ENCODE results near the gene AQP11.
"Not testable (repeated sequence)": the region's sequence is repeated elsewhere in the genome, so short reads cannot be mapped to it uniquely, and the experiment has no call there.

Gene AQP11

GRCh38 chr11:77617892-77618291, 28.1 kb downstream of the AQP11 start:
- no peak for DNase-seq
- Histone ChIP-seq H3K27me3 (replicated peaks in 2 of 5; ENCODE audit: control insufficient read depth in 4 of 5, insufficient read depth in 5 of 5, low read length in 4 of 5) (no peaks in the 10 kb centered on the region), H3K9me3 (ENCODE audit: control extremely low read depth in 1 of 5, control insufficient read depth in 4 of 5, insufficient read depth in 2 of 5, low read depth in 1 of 5, low read length in 4 of 5) (no peaks in the 10 kb centered on the region), H3K27ac (ENCODE audit: insufficient read depth in 1 of 2, low read depth in 1 of 2, low read length in 2 of 2, poor library complexity in 1 of 2, severe bottlenecking in 2 of 2) (no peak overlapping the region), H3K36me3 (ENCODE audit: control insufficient read depth in 4 of 4, insufficient read depth in 4 of 4, low read length in 3 of 4) (peaks cover 17 to 73% (median 48%) of the 10 kb centered on the region in 4 experiments), H3K4me1 (ENCODE audit: control extremely low read depth in 1 of 4, control insufficient read depth in 4 of 4, insufficient read depth in 4 of 4, low read length in 3 of 4) (no peaks in the 10 kb centered on the region), H3K4me3 (ENCODE audit: control insufficient read depth in 1 of 7, extremely low read depth in 1 of 7, insufficient read depth in 4 of 7, low read depth in 2 of 7, low read length in 6 of 7) (no peak overlapping the region)
- WGBS (ENCODE audit: insufficient coverage): no CpG with 5 or more reads among the region's 3 CpGs
- POLR2A ChIA-PET: interaction anchor here (0.6 kb wide), 1 partner anchor 12 kb away, joined by 3 read pairs; no protein-coding TSS in a partner anchor
- CTCF ChIA-PET: interaction anchor here (1.3 to 4.8 kb wide), 5 partner anchors 12 to 147 kb away, joined by 3 to 18 read pairs (median 5); no protein-coding TSS in a partner anchor

GRCh38 chr11:77619576-77620198, 29.9 kb downstream of the AQP11 start:
- ChIA-PET CTCF (interaction anchor here (1.0 to 4.8 kb wide), 14 partner anchors 8 to 493 kb away, joined by 3 to 18 read pairs (median 6); no protein-coding TSS in a partner anchor), POLR2A (interaction anchor here (0.6 to 1.3 kb wide), 2 partner anchors 10 to 573 kb away, joined by 3 read pairs; no protein-coding TSS in a partner anchor)
- Histone ChIP-seq H3K36me3 (ENCODE audit: control insufficient read depth in 4 of 4, insufficient read depth in 4 of 4, low read length in 3 of 4) (peaks cover 14 to 76% (median 50%) of the 10 kb centered on the region in 4 experiments), H3K4me1 (ENCODE audit: control extremely low read depth in 1 of 4, control insufficient read depth in 4 of 4, insufficient read depth in 4 of 4, low read length in 3 of 4) (no peaks in the 10 kb centered on the region), H3K27me3 (replicated peaks in 2 of 5; ENCODE audit: control insufficient read depth in 4 of 5, insufficient read depth in 5 of 5, low read length in 4 of 5) (no peaks in the 10 kb centered on the region), H3K9me3 (ENCODE audit: control extremely low read depth in 1 of 5, control insufficient read depth in 4 of 5, insufficient read depth in 2 of 5, low read depth in 1 of 5, low read length in 4 of 5) (no peaks in the 10 kb centered on the region), H3K27ac (ENCODE audit: insufficient read depth in 1 of 2, low read depth in 1 of 2, low read length in 2 of 2, poor library complexity in 1 of 2, severe bottlenecking in 2 of 2) (no peak overlapping the region), H3K4me3 (ENCODE audit: control insufficient read depth in 1 of 7, extremely low read depth in 1 of 7, insufficient read depth in 4 of 7, low read depth in 2 of 7, low read length in 6 of 7) (no peak overlapping the region)
- 100% methylated on average over 2 of the region's 3 CpGs for WGBS (ENCODE audit: insufficient coverage)
- DNase-seq: peak; percentile 52 to 69 (median 59)

DNA sequence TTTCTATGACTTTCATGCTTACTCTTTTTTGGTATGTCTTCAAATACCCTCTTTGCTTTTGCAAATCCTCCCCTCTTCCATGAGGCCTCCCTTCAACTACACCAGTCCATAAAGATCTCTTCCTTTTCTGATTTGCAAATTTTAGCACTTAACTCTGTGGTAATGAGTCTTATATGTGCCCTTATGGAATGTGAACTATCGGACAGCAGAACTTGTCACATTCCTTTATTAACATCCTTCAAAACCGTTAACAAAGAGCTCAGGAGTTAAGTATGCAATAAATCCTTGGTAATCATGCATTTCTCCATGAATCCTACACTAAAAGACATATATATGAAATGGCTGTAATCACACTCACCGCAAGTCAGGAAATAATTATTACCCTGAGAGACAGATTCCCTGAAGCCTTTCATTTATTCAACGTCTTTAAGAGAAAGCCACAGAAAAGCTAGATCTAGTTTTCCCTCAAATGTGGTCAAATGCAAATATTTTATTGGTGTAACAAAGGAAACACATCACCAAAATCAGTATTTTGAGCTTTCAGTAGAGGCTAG, 40.5 kb downstream of the AQP11 start:
- ChIA-PET POLR2A (no interaction called here), CTCF (interaction anchor here (1.0 to 1.2 kb wide), 2 partner anchors 11 to 23 kb away, joined by 3 to 7 read pairs; no protein-coding TSS in a partner anchor)

DNA sequence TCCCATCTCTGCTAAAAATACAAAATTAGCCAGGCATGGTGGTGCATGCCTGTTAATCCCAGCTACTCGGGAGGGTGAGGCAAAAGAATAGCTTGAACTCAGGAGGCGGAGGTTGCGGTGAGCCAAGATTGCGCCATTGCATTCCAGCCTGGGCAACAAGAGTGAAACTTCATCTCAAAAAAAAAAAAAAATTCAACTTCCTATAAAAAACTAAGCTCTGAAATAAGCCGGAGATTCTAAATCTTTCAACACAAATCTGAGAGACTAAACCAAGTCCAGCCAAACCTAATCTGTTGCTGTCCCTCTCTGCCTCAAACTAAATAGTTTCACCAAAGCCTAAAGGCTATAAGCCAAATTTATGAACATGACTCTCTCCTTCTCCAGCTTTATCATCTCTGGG, 44.2 kb downstream of the AQP11 start:
- H3K27ac ChIP-seq (ENCODE audit: insufficient read depth in 1 of 2, low read depth in 1 of 2, low read length in 2 of 2, poor library complexity in 1 of 2, severe bottlenecking in 2 of 2); H3K9me3 ChIP-seq (ENCODE audit: control extremely low read depth in 1 of 5, control insufficient read depth in 4 of 5, insufficient read depth in 2 of 5, low read depth in 1 of 5, low read length in 4 of 5); POLR2A ChIA-PET; H3K27me3 ChIP-seq (replicated peaks in 2 of 5; ENCODE audit: control insufficient read depth in 4 of 5, insufficient read depth in 5 of 5, low read length in 4 of 5): not testable (repeated sequence)
- CTCF ChIA-PET: interaction anchor here (0.6 to 2.4 kb wide), 3 partner anchors 14 to 466 kb away, joined by 3 to 13 read pairs (median 4); no protein-coding TSS in a partner anchor
- H3K36me3 ChIP-seq (ENCODE audit: control insufficient read depth in 4 of 4, insufficient read depth in 4 of 4, low read length in 3 of 4): peaks cover 0 to 20% (median 7%) of the 10 kb centered on the region in 4 experiments
- peak in 2 of 3 donors; percentile 4 to 16 for DNase-seq
- WGBS (ENCODE audit: insufficient coverage): 85% methylated on average over 5 of the region's 5 CpGs
- peaks cover 18 to 52% (median 39%) of the 10 kb centered on the region in 4 experiments for H3K4me1 ChIP-seq (ENCODE audit: control extremely low read depth in 1 of 4, control insufficient read depth in 4 of 4, insufficient read depth in 4 of 4, low read length in 3 of 4)
- peak overlapping the region in 2 of 7 experiments; percentile 35 to 45 for H3K4me3 ChIP-seq (ENCODE audit: control insufficient read depth in 1 of 7, extremely low read depth in 1 of 7, insufficient read depth in 4 of 7, low read depth in 2 of 7, low read length in 6 of 7)

More for the DNA sequence above, 40.5 kb downstream of the AQP11 start:
- no peaks in the 10 kb centered on the region for H3K27me3 ChIP-seq (replicated peaks in 2 of 5; ENCODE audit: control insufficient read depth in 4 of 5, insufficient read depth in 5 of 5, low read length in 4 of 5)
- H3K9me3 ChIP-seq (ENCODE audit: control extremely low read depth in 1 of 5, control insufficient read depth in 4 of 5, insufficient read depth in 2 of 5, low read depth in 1 of 5, low read length in 4 of 5): no peaks in the 10 kb centered on the region
- no peak overlapping the region for H3K27ac ChIP-seq (ENCODE audit: insufficient read depth in 1 of 2, low read depth in 1 of 2, low read length in 2 of 2, poor library complexity in 1 of 2, severe bottlenecking in 2 of 2)
- no peak overlapping the region for H3K4me3 ChIP-seq (ENCODE audit: control insufficient read depth in 1 of 7, extremely low read depth in 1 of 7, insufficient read depth in 4 of 7, low read depth in 2 of 7, low read length in 6 of 7)
- H3K36me3 ChIP-seq (ENCODE audit: control insufficient read depth in 4 of 4, insufficient read depth in 4 of 4, low read length in 3 of 4): peaks cover 9 to 44% (median 20%) of the 10 kb centered on the region in 4 experiments
- DNase-seq: no peak
- 67% methylated on average over 1 of the region's 4 CpGs for WGBS (ENCODE audit: insufficient coverage)
- H3K4me1 ChIP-seq (ENCODE audit: control extremely low read depth in 1 of 4, control insufficient read depth in 4 of 4, insufficient read depth in 4 of 4, low read length in 3 of 4): peaks cover 6 to 26% (median 19%) of the 10 kb centered on the region in 4 experiments

DNA sequence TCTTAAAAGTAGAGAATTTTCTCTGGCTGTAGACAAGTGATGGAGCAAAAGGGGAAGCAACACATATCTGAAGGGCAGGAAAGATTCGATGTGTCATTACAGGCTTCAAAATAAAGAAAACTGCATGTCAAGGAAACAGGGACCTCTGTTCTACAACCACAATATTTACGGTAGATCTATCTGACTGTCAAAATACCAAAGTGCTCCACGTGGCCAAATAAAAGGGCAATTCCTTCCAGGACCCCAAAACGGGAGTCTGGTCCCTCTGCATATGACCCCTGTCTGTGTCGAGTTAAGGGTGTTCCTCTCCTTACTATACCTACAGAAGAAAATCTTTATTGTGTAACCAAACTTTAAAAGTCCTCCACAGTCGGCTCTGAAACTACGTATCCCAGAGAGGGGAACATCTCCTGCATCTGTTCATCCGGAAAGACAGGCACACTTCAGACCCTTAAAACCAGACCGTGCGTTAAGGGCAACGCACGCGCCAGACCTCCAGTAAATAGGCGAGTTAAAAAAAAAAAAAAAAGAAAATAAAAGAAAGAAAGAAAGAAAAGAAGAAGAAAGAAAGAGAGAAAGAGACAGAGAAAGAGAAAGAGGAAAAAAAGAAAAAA, 47.1 kb downstream of the AQP11 start:
- CTCF ChIA-PET: interaction anchor here (1.5 kb wide), 1 partner anchor 17 kb away, joined by 3 read pairs; no protein-coding TSS in a partner anchor
- Histone ChIP-seq H3K4me1 (ENCODE audit: control extremely low read depth in 1 of 4, control insufficient read depth in 4 of 4, insufficient read depth in 4 of 4, low read length in 3 of 4) (peaks cover 18 to 48% (median 39%) of the 10 kb centered on the region in 4 experiments), H3K27ac (ENCODE audit: insufficient read depth in 1 of 2, low read depth in 1 of 2, low read length in 2 of 2, poor library complexity in 1 of 2, severe bottlenecking in 2 of 2) (peak overlapping the region; percentile 44 to 89), H3K36me3 (ENCODE audit: control insufficient read depth in 4 of 4, insufficient read depth in 4 of 4, low read length in 3 of 4) (peaks cover 0 to 6% (median 4%) of the 10 kb centered on the region in 4 experiments), H3K27me3 (replicated peaks in 2 of 5; ENCODE audit: control insufficient read depth in 4 of 5, insufficient read depth in 5 of 5, low read length in 4 of 5) (no peaks in the 10 kb centered on the region), H3K4me3 (ENCODE audit: control insufficient read depth in 1 of 7, extremely low read depth in 1 of 7, insufficient read depth in 4 of 7, low read depth in 2 of 7, low read length in 6 of 7) (peak overlapping the region in 6 of 7 experiments; percentile 64 to 92 (median 87)), H3K9me3 (ENCODE audit: control extremely low read depth in 1 of 5, control insufficient read depth in 4 of 5, insufficient read depth in 2 of 5, low read depth in 1 of 5, low read length in 4 of 5) (peaks cover 0 to 7% (median 4%) of the 10 kb centered on the region in 5 experiments)
- POLR2A ChIA-PET: interaction anchor here (0.6 kb wide), 1 partner anchor 441 kb away, joined by 3 read pairs; no protein-coding TSS in a partner anchor
- peak; percentile 22 to 76 (median 63) for DNase-seq
- WGBS (ENCODE audit: insufficient coverage): 0% methylated on average over 3 of the region's 14 CpGs

GRCh38 chr11:77637345-77638165, 47.8 kb downstream of the AQP11 start, which contains the start of gene CLNS1A:
CLNS1A (minus strand) TSS chr11:77637794; CDS start chr11:77637714, 80 bp downstream.
- Histone ChIP-seq H3K4me1 (ENCODE audit: control extremely low read depth in 1 of 4, control insufficient read depth in 4 of 4, insufficient read depth in 4 of 4, low read length in 3 of 4) (peaks cover 18 to 48% (median 39%) of the 10 kb centered on the region in 4 experiments), H3K36me3 (ENCODE audit: control insufficient read depth in 4 of 4, insufficient read depth in 4 of 4, low read length in 3 of 4) (peaks cover 0 to 3% (median 0%) of the 10 kb centered on the region in 4 experiments), H3K27ac (ENCODE audit: insufficient read depth in 1 of 2, low read depth in 1 of 2, low read length in 2 of 2, poor library complexity in 1 of 2, severe bottlenecking in 2 of 2) (peak within 1 kb of the TSS; percentile 44 to 89), H3K4me3 (ENCODE audit: control insufficient read depth in 1 of 7, extremely low read depth in 1 of 7, insufficient read depth in 4 of 7, low read depth in 2 of 7, low read length in 6 of 7) (peak within 1 kb of the TSS; percentile 64 to 92 (median 86)), H3K9me3 (ENCODE audit: control extremely low read depth in 1 of 5, control insufficient read depth in 4 of 5, insufficient read depth in 2 of 5, low read depth in 1 of 5, low read length in 4 of 5) (peaks cover 0 to 7% (median 4%) of the 10 kb centered on the region in 5 experiments), H3K27me3 (replicated peaks in 2 of 5; ENCODE audit: control insufficient read depth in 4 of 5, insufficient read depth in 5 of 5, low read length in 4 of 5) (no peaks in the 10 kb centered on the region)
- peak; percentile 88 to 92 (median 90) for DNase-seq
- 0% methylated on average over 38 of the region's 41 CpGs for WGBS (ENCODE audit: insufficient coverage)
- POLR2A ChIA-PET: interaction anchor here (0.6 kb wide), 1 partner anchor 442 kb away, joined by 3 read pairs; no protein-coding TSS in a partner anchor
- CTCF ChIA-PET: interaction anchor here (1.0 to 1.5 kb wide), 2 partner anchors 18 to 449 kb away, joined by 3 read pairs; no protein-coding TSS in a partner anchor

All from common myeloid progenitor, CD34-positive (primary cell).